GM12872 (cell line): ENCODE results near the gene SPEG.
A peak's percentile ranks its signal among the peaks of the same experiment; 100 is the strongest.

Experiments
- TF ChIP-seq, protein P1 (sequence below): IDR thresholded peaks from 3 replicates; pipeline ENCODE4 v1.5.1; 2011; ENCODE audit warnings: low read depth, mild to moderate bottlenecking, low read length, moderate library complexity; ENCODE audit not compliant: insufficient read depth

SPEG gene

DNA sequence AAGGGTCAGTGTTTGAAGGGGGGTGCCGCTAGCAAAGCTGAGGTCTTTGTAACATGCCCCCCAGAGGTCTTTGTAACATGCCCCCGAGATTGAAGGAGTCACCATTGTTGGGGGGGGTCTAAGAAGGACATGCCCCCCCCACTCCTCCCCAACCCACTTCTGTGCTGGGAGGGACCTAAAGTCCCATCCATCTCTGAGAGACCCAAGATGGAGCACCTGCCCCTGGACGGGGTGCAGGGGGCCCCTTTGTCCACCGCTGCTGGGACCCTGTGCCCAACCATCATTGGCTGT lies 73.7 kb downstream of the SPEG start:
- TF ChIP-seq, protein P1, sequence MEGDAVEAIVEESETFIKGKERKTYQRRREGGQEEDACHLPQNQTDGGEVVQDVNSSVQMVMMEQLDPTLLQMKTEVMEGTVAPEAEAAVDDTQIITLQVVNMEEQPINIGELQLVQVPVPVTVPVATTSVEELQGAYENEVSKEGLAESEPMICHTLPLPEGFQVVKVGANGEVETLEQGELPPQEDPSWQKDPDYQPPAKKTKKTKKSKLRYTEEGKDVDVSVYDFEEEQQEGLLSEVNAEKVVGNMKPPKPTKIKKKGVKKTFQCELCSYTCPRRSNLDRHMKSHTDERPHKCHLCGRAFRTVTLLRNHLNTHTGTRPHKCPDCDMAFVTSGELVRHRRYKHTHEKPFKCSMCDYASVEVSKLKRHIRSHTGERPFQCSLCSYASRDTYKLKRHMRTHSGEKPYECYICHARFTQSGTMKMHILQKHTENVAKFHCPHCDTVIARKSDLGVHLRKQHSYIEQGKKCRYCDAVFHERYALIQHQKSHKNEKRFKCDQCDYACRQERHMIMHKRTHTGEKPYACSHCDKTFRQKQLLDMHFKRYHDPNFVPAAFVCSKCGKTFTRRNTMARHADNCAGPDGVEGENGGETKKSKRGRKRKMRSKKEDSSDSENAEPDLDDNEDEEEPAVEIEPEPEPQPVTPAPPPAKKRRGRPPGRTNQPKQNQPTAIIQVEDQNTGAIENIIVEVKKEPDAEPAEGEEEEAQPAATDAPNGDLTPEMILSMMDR: no peak

DNA sequence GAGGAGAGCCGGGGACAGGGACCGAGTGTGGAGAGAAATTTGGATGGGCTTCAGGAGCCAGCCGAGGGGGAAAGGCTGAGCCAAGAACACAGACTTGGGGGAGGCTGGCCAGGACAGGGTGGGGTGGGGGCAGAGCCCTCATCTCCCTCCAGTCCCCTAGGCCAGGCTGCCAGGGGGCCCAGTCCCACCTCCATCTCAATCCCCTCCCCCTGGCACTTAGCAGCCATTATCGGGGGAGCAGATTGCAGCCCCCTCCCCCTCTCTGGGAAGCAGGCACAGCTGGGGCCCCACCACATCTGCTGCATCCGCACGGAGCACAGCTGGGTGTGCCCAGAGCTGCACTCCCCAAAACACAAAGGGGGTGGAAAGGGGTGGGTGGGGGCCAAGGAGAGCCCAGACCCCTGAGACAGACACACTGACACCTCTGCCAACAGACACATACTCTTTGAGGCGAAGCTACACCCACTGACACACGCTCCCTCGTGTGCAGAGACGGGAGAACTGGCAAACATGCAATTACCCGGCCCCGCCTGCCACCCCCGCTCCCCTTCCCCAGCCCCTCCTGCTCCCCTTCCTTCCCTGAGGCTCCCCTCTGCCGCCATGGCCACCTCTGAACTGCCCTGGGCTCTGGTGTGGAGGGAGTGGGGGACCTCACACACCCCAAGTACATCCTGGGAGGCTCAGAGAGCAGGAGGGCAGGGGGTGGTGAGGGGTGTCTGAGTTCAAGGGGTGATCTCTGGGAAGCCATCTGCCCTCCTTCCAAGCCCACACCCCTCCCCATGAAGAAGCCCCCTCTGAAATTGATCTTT lies 74.5 kb downstream of the SPEG start:
- TF ChIP-seq, protein P1: no peak

- TF ChIP-seq, protein P1: peak; percentile 80
Measured at GRCh38 chr2:219509780-219510511, 75.3 kb downstream of the SPEG start.

DNA sequence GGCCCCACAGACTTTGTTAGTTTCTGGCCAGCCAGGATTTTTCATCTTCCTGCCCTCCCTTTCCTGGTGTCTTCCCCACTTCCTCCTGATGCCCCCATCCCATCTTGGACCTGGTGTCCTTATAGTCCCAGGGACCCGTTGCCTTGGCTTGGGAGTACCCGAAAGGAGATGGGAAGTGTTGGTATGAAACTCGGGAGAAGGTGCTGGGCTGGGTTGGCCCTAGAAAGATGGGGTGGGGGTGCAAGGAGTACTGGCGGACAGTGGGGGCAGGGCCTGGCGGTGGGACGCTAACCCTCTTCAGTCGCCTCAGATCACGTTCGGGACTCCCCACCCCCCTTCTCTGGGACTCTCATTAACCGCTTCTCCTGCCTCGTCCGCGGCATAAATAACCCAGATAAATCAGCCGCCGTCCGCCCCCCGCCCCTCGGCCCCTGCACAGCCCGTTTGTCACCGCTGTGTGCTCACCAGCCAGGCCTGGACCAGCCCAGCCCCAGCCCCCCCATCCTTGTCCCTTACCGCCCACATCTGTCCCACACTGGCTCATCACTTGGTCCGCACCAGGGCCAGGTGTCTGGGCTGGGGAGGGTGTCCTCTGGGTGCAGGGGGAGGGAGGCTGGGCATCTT lies 76.0 kb downstream of the SPEG start:
- TF ChIP-seq, protein P1: no peak

GRCh38 chr2:219511547-219512325 lies 77.1 kb downstream of the SPEG start:
- TF ChIP-seq, protein P1: no peak

GRCh38 chr2:219512524-219513216 lies 78.0 kb downstream of the SPEG start:
- TF ChIP-seq, protein P1: no peak
